Neural progenitor cell (in vitro differentiated cells): ENCODE results near the gene EVI5L. TPM values are rescaled to one million over a fixed set of nuclear protein-coding genes. Genes with fewer than 3 reads are reported as not detected.
"Not testable (repeated sequence)": the region's sequence is repeated elsewhere in the genome, so short reads cannot be mapped to it uniquely, and the experiment has no call there.

Source experiments
- DNase-seq: peaks from one replicate; pipeline ENCODE4 v3.0.0-alpha.2; 2016; ENCODE audit warnings: low spot score
- H2AFZ ChIP-seq: fragments of 200-600 bp; sonication (generic); replicated peaks from 2 replicates; pipeline ENCODE4 v1.6.1; 2016; ENCODE audit warnings: antibody characterized with exemption
- H3F3A ChIP-seq: fragments of 200-600 bp; sonication (generic); 2 replicates; pipeline ENCODE4 v1.6.1; 2016; ENCODE audit warnings: antibody characterized with exemption, low read depth
- H3K27ac ChIP-seq: fragments of 200-600 bp; sonication (generic); 2 replicates; pipeline ENCODE4 v1.5.1; 2016; ENCODE audit warnings: mild to moderate bottlenecking
- H3K27me3 ChIP-seq: fragments of 200-600 bp; sonication (generic); 2 replicates; pipeline ENCODE4 v1.6.1; 2016; ENCODE audit warnings: mild to moderate bottlenecking, moderate library complexity
- H3K36me3 ChIP-seq: fragments of 200-600 bp; sonication (generic); 2 replicates; pipeline ENCODE4 v1.5.1; 2016
- H3K4me1 ChIP-seq: fragments of 200-600 bp; sonication (generic); 2 replicates; pipeline ENCODE4 v1.6.1; 2016; ENCODE audit warnings: mixed run types
- H3K4me2 ChIP-seq: fragments of 200-600 bp; sonication (generic); 2 replicates; pipeline ENCODE4 v1.6.1; 2016
- H3K4me3 ChIP-seq: fragments of 200-600 bp; sonication (generic); 2 replicates; pipeline ENCODE4 v1.5.1; 2016
- H3K79me2 ChIP-seq: fragments of 200-600 bp; sonication (generic); 2 replicates; pipeline ENCODE4 v1.6.1; 2016; ENCODE audit warnings: low read depth
- H3K9ac ChIP-seq: fragments of 200-600 bp; sonication (generic); 2 replicates; pipeline ENCODE4 v1.6.1; 2016
- H3K9me3 ChIP-seq: fragments of 200-600 bp; sonication (generic); 2 replicates; pipeline ENCODE4 v1.5.1; 2016; ENCODE audit warnings: low read depth
- H4K20me1 ChIP-seq: fragments of 200-600 bp; sonication (generic); 2 replicates; pipeline ENCODE4 v1.6.1; 2016; ENCODE audit warnings: low read depth
- H3K27ac Mint-ChIP-seq: 3 replicates; pipeline ENCODE4 v1.8.0; 2021; ENCODE audit warnings: mixed read lengths
- H3K27me3 Mint-ChIP-seq: 2 replicates; pipeline ENCODE4 v1.8.0; 2022; ENCODE audit warnings: low read depth, mild to moderate bottlenecking, inconsistent platforms, moderate library complexity, mixed read lengths; ENCODE audit not compliant: insufficient read depth
- H3K36me3 Mint-ChIP-seq: 3 replicates; pipeline ENCODE4 v1.8.0; 2021; ENCODE audit warnings: mixed read lengths
- H3K4me1 Mint-ChIP-seq: 3 replicates; pipeline ENCODE4 v1.8.0; 2021; ENCODE audit warnings: mixed read lengths
- H3K4me3 Mint-ChIP-seq: 3 replicates; pipeline ENCODE4 v1.8.0; 2021; ENCODE audit warnings: mild to moderate bottlenecking, moderate library complexity, mixed read lengths
- H3K9me3 Mint-ChIP-seq: 3 replicates; pipeline ENCODE4 v1.8.0; 2020; ENCODE audit warnings: mixed read lengths
- EZH2 ChIP-seq: fragments of 200-600 bp; sonication (generic); IDR thresholded peaks from 2 replicates; pipeline ENCODE4 v1.6.1; 2017; ENCODE audit warnings: antibody characterized with exemption, mild to moderate bottlenecking, moderate library complexity
- EZH2phosphoT487 ChIP-seq: fragments of 200-600 bp; sonication (generic); IDR thresholded peaks from 2 replicates; pipeline ENCODE4 v1.6.1; 2017; ENCODE audit warnings: antibody characterized with exemption
- total RNA-seq: library from RNA; depleted of rRNA; stranded (reverse); fragments of >200 nt; gene quantifications from 2 replicates; pipeline ENCODE4 v1.2.3, GENCODE V29; 2015; ENCODE audit warnings: low replicate concordance
- TF ChIP-seq, protein P1 (sequence below): fragments of 200-600 bp; sonication (generic); IDR thresholded peaks from 2 replicates; pipeline ENCODE4 v1.5.1; 2017; ENCODE audit warnings: antibody characterized with exemption, mild to moderate bottlenecking

Gene EVI5L
- total RNA-seq, 1 donor from 2014 or later = 4.1 TPM

DNA sequence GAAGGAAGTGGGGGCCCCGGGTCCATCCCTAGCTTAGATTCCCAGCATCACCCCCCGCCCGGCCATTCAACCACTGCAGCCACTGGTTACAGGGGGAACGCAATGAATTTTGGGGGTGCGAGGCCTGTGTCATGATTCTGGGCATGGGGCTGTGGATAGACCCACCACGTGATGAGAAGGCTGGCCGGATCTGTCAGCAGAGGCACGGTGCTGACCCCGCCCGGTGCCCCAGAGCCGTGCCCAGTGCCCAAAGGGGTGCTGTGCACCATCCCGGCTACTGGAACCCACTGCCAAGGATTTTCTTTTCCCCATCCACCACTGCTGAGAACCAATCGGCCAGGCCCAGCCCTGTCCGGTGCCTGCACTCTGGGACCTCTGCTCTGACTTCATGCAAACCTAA lies 39.6 kb upstream of the EVI5L start:
- no peak overlapping the region for H3K4me3 ChIP-seq
- Mint-ChIP-seq H3K27ac (no peak overlapping the region), H3K36me3 (no peaks in the 10 kb centered on the region), H3K27me3 (peaks cover 67% of the 10 kb centered on the region), H3K4me3 (no peak overlapping the region), H3K4me1 (no peaks in the 10 kb centered on the region), H3K9me3 (peaks cover 7% of the 10 kb centered on the region)
- H4K20me1 ChIP-seq = peaks cover 16% of the 10 kb centered on the region
- H3K9me3 ChIP-seq = no peaks in the 10 kb centered on the region
- H3K27ac ChIP-seq = no peak overlapping the region
- DNase-seq = no peak
- H3K4me1 ChIP-seq = peaks cover 5% of the 10 kb centered on the region
- H3K4me2 ChIP-seq = no peak overlapping the region
- no peaks in the 10 kb centered on the region for H3K79me2 ChIP-seq
- H3K36me3 ChIP-seq = no peaks in the 10 kb centered on the region
- peaks cover 83% of the 10 kb centered on the region for H3K27me3 ChIP-seq
- no peak overlapping the region for H2AFZ ChIP-seq
- H3K9ac ChIP-seq = no peak overlapping the region
- H3F3A ChIP-seq = peaks cover 10% of the 10 kb centered on the region
- TF ChIP-seq EZH2 = no peak
- TF ChIP-seq EZH2phosphoT487 = no peak
- TF ChIP-seq, protein P1, sequence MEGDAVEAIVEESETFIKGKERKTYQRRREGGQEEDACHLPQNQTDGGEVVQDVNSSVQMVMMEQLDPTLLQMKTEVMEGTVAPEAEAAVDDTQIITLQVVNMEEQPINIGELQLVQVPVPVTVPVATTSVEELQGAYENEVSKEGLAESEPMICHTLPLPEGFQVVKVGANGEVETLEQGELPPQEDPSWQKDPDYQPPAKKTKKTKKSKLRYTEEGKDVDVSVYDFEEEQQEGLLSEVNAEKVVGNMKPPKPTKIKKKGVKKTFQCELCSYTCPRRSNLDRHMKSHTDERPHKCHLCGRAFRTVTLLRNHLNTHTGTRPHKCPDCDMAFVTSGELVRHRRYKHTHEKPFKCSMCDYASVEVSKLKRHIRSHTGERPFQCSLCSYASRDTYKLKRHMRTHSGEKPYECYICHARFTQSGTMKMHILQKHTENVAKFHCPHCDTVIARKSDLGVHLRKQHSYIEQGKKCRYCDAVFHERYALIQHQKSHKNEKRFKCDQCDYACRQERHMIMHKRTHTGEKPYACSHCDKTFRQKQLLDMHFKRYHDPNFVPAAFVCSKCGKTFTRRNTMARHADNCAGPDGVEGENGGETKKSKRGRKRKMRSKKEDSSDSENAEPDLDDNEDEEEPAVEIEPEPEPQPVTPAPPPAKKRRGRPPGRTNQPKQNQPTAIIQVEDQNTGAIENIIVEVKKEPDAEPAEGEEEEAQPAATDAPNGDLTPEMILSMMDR = no peak

DNA sequence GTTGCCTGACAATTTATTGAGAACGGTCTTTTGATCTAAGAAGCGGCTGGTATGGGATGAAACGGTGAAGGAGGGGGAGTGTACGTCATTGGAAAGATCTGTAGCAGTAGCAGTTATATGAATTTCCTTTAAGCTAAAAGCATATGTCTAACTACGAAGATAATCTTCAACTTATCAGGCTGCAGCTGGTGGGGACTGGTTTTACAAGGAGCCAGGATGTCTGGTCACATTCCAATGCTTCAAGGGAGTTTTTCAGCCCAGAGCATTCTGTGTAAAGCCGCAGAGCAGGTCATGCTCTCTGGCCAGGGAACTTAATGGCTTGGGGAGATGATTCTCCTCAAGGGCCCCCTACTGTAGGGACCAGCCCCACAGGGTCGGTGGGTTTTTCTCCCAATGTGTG lies 37.7 kb upstream of the EVI5L start:
- H4K20me1 ChIP-seq = peaks cover 15% of the 10 kb centered on the region
- H3K4me3 ChIP-seq = no peak overlapping the region
- H3K4me2 ChIP-seq = no peak overlapping the region
- Mint-ChIP-seq H3K9me3 (peaks cover 3% of the 10 kb centered on the region), H3K4me3 (no peak overlapping the region), H3K36me3 (no peaks in the 10 kb centered on the region), H3K4me1 (no peaks in the 10 kb centered on the region), H3K27me3 (peaks cover 51% of the 10 kb centered on the region), H3K27ac (no peak overlapping the region)
- H3K27ac ChIP-seq = no peak overlapping the region
- H2AFZ ChIP-seq = no peak overlapping the region
- H3K27me3 ChIP-seq = peaks cover 64% of the 10 kb centered on the region
- H3K36me3 ChIP-seq = no peaks in the 10 kb centered on the region
- TF ChIP-seq, protein P1 = no peak
- no peak for TF ChIP-seq EZH2
- TF ChIP-seq EZH2phosphoT487 = no peak
- H3K9me3 ChIP-seq = no peaks in the 10 kb centered on the region
- peaks cover 4% of the 10 kb centered on the region for H3F3A ChIP-seq
- peaks cover 5% of the 10 kb centered on the region for H3K4me1 ChIP-seq
- no peak overlapping the region for H3K9ac ChIP-seq
- H3K79me2 ChIP-seq = no peaks in the 10 kb centered on the region
- no peak for DNase-seq

DNA sequence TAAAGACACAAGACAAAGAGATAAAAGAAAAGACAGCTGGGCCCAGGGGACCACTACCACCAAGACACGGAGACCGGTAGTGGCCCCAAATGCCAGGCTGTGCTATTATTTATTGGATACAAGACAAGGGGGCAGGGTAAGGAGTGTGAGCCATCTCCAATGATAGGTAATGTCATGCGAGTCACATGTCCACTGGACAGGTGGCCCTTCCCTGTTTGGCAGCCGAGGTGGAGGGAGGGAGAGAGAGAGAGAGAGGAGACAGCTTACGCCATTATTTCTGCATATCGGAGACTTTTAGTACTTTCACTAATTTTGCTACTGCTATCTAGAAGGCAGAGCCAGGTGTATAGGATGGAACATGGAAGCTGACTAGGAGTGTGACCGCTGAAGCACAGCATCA lies 37.3 kb upstream of the EVI5L start:
- not testable (repeated sequence) for H3K4me1 ChIP-seq, H3K4me1 Mint-ChIP-seq, H3K9ac ChIP-seq, H3K9me3 Mint-ChIP-seq, H3K79me2 ChIP-seq, H2AFZ ChIP-seq, H3K9me3 ChIP-seq, H3K4me3 ChIP-seq, H3F3A ChIP-seq, H3K4me2 ChIP-seq, H3K27ac ChIP-seq, H3K27ac Mint-ChIP-seq, H3K36me3 ChIP-seq, DNase-seq, H3K36me3 Mint-ChIP-seq
- H3K27me3 Mint-ChIP-seq = peaks cover 47% of the 10 kb centered on the region
- Histone ChIP-seq H4K20me1 (peaks cover 11% of the 10 kb centered on the region), H3K27me3 (peaks cover 60% of the 10 kb centered on the region)
- H3K4me3 Mint-ChIP-seq = peak overlapping the region; percentile 44

DNA sequence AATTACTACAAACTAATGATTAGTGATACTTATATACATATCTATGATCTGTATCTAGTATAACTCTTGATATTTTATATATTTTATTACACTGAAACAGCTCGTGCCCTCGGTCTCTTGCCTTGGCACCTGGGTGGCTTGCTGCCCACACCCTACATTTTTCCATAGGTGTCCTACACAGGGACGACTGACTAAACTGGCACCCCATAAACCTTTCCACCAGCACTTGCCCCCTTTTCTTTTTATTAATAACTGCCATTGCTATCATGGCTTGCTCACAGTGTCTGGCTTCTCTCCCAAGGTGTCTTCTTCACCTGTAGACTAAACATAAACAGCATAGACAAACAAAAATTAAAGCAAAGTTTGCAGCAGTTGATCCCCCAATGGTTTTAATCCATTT lies 36.5 kb upstream of the EVI5L start:
- no peaks in the 10 kb centered on the region for H3K36me3 Mint-ChIP-seq

More for the DNA sequence above, 36.5 kb upstream of the EVI5L start:
- Mint-ChIP-seq H3K9me3 (no peaks in the 10 kb centered on the region), H3K4me1 (peaks cover 1% of the 10 kb centered on the region), H3K27me3 (peaks cover 41% of the 10 kb centered on the region), H3K4me3 (no peak overlapping the region), H3K27ac (no peak overlapping the region)
- Histone ChIP-seq H3K27ac (no peak overlapping the region), H3K4me1 (peaks cover 9% of the 10 kb centered on the region), H3K4me2 (no peak overlapping the region), H3K9ac (no peak overlapping the region), H3K79me2 (no peaks in the 10 kb centered on the region), H3K36me3 (no peaks in the 10 kb centered on the region), H3F3A (peaks cover 5% of the 10 kb centered on the region), H3K27me3 (peaks cover 52% of the 10 kb centered on the region), H2AFZ (no peak overlapping the region), H3K4me3 (no peak overlapping the region), H4K20me1 (peaks cover 9% of the 10 kb centered on the region), H3K9me3 (no peaks in the 10 kb centered on the region)
- no peak for TF ChIP-seq EZH2phosphoT487
- TF ChIP-seq, protein P1 = no peak
- TF ChIP-seq EZH2 = no peak
- DNase-seq = no peak
